GM12875 (cell line): ENCODE measurements around the gene FUT8.
A peak's percentile ranks its signal among the peaks of the same experiment; 100 is the strongest.

Experiments used
- H3K4me3 ChIP-seq: one replicate; pipeline ENCODE4 v1.5.1; 2011; ENCODE audit warnings: low read depth, low read length, control low read depth
- TF ChIP-seq, protein P1 (sequence below): IDR thresholded peaks from 2 replicates; pipeline ENCODE4 v1.5.1; 2011; ENCODE audit warnings: low read depth, mild to moderate bottlenecking, control low read depth, inconsistent platforms, low read length, moderate library complexity, borderline replicate concordance; ENCODE audit not compliant: insufficient read depth

FUT8 gene

GRCh38 chr14:65403231-65403630 is 9.3 kb upstream of the FUT8 start:
- TF ChIP-seq, protein P1, sequence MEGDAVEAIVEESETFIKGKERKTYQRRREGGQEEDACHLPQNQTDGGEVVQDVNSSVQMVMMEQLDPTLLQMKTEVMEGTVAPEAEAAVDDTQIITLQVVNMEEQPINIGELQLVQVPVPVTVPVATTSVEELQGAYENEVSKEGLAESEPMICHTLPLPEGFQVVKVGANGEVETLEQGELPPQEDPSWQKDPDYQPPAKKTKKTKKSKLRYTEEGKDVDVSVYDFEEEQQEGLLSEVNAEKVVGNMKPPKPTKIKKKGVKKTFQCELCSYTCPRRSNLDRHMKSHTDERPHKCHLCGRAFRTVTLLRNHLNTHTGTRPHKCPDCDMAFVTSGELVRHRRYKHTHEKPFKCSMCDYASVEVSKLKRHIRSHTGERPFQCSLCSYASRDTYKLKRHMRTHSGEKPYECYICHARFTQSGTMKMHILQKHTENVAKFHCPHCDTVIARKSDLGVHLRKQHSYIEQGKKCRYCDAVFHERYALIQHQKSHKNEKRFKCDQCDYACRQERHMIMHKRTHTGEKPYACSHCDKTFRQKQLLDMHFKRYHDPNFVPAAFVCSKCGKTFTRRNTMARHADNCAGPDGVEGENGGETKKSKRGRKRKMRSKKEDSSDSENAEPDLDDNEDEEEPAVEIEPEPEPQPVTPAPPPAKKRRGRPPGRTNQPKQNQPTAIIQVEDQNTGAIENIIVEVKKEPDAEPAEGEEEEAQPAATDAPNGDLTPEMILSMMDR, result no peak
- H3K4me3 ChIP-seq, result no peak overlapping the region

DNA sequence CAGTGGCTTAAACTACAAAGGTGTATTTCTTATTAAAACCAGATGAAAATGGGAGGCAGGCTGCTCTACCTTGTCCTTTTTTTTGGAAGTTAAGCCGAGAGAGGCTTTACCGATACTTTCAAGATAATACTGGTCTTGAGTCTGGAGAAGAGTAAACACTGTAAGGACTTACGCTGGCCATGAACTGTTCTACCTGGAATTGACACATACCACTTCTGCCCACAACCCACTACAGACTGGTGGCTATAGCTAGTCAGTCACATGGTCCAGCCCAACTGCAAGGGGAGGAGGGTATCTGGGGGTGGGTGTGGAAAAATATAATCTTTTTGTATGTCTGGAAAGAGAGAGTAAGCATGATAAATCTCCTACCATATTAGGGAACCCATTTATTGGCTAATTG is 4.4 kb upstream of the FUT8 start:
- TF ChIP-seq, protein P1, result no peak
- no peak overlapping the region for H3K4me3 ChIP-seq

GRCh38 chr14:65410640-65411039 is 1.9 kb upstream of the FUT8 start:
- H3K4me3 ChIP-seq, result no peak overlapping the region
- TF ChIP-seq, protein P1, result no peak

DNA sequence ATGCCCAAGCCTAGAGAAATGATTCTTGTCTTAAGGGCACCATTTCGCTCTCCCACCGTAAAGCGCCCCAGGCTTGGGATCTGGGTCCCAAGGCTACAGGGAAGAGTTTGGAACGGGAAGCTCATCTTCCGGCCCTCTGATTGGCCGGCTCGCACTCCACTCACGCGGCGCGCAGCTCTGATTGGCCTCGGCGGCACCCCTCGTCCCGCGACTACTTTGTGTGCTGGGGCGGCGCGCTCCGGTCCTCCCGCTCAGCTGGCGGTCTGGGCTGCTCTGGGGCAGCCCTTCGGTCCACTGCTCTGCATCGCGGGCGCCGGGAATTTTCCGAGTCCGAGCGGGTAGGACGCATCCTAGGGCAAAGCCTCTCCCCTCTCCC is 886 bp upstream of the FUT8 start:
- TF ChIP-seq, protein P1, result no peak
- H3K4me3 ChIP-seq, result peak overlapping the region; percentile 97

DNA sequence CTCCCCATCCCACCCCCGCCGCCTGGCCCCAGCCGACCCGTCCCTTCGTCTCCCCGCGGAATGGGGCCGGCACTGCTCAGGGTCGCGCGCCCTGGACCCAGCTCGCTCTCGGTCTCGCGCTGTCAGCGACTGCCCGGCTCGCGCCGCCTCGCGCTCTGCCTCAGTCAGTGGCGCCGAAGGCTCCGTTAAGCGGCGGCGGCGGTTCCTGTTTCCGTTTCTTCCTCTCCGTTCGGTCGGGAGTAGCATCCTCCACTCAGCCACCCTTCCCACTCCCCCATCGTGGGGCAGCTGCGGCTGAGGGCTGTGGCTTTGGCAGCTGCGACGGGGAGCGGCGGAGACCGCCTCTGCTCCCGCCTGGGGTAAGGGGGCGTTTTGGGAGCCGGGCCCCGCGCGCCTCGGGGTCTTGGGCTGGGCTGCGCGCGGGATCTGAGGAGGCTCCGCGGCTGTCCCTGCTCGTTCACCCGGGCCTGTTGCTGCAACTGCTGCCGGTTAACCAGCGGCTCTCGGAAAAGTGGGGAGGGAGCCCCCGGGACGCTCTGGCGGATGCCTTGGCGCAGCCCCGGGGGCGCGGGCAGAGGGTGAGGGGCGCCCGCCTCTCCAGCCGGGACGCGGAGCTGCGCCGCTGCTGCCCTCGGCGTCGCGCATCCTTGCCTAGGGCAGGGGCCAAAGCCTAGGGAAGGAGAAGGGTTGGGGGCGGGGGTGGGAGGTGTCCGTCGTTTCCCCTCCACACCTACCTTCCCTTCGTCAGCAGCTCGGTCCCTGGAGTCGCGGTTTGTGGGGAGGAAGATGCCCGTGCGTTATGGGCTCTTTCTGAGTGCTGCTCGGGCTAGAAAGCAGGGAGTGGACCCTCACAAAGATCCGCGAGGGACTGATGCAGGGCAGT is 567 bp downstream of the FUT8 start:
- peak overlapping the region; percentile 97 for H3K4me3 ChIP-seq
- TF ChIP-seq, protein P1, result no peak

DNA sequence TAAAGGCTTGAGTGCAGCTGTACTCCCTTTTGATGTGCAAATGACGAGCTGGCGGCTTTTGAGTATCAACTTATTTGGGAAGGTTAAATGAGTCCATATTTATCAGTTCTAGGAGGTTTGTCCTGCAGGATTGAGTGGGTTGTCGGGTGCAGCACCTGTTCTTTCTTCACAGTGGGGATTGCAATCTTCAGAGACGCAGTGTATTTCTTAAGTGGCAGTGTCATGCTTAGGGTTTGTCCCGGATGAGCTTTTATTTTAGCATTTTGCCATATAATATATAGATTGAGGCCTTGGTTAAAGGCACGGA is 1.2 kb downstream of the FUT8 start:
- peak overlapping the region; percentile 97 for H3K4me3 ChIP-seq
- TF ChIP-seq, protein P1, result no peak

DNA sequence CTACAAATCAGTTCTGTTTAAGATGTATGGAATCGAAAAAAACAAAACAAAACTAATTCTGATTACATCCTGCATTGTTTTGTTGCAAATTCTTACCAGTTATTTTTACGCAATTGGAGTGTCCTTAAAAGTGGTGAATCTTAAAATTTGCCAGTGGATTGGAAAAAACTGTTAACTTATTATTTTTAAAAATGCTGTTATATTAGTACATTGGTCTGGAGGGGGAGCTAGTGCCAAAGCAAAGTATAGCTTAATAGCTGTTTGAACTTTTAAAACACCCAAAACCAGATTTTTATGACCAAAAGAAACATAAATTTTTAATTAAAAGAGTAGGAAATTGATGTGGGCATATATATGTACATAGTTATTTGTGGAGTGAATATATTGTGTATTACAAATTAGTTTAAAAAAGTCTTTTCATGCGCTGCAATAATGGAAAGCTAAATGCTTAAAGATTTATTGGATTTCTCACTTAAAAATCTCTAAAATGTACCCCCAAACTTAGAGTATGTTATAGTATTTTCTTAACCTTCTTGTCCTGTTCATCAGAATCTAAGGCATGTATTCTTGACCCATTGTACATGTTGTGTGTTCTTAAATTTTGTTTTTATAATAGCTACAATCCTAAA is 2.5 kb downstream of the FUT8 start:
- TF ChIP-seq, protein P1, result peak; percentile 24; the same call in 1 of the 2 replicates
- peak overlapping the region; percentile 97 for H3K4me3 ChIP-seq
